Neuron (in vitro differentiated cells): Measurements from ENCODE around the gene MUCL3.

Source experiments
- H2AFZ ChIP-seq: one replicate; pipeline ENCODE4 v1.6.1; 2013; ENCODE audit warnings: low read depth, mild to moderate bottlenecking, inconsistent platforms, low read length, moderate library complexity
- H3K27me3 ChIP-seq: one replicate; pipeline ENCODE4 v1.6.1; 2013; ENCODE audit warnings: low read length; ENCODE audit not compliant: insufficient read depth
- H3K36me3 ChIP-seq: one replicate; pipeline ENCODE4 v1.6.1; 2013; ENCODE audit warnings: low read length; ENCODE audit not compliant: insufficient read depth
- H3K4me1 ChIP-seq: one replicate; pipeline ENCODE4 v1.6.1; 2013; ENCODE audit warnings: low read length; ENCODE audit not compliant: insufficient read depth
- H3K4me3 ChIP-seq: 2 replicates; pipeline ENCODE4 v1.5.1; 2013; ENCODE audit warnings: mild to moderate bottlenecking, low read length, moderate library complexity
- H3K9me3 ChIP-seq: one replicate; pipeline ENCODE4 v1.6.1; 2013; ENCODE audit warnings: low read length

Gene MUCL3

GRCh38 chr6:30932665-30933365 is 8.0 kb upstream of the MUCL3 start:
- H3K27me3 ChIP-seq: peaks cover 10% of the 10 kb centered on the region
- H3K4me3 ChIP-seq: no peak overlapping the region

GRCh38 chr6:30935018-30935417 is 5.8 kb upstream of the MUCL3 start:
- Histone ChIP-seq H3K4me1 (no peaks in the 10 kb centered on the region), H3K36me3 (no peaks in the 10 kb centered on the region), H3K4me3 (no peak overlapping the region), H2AFZ (no peak overlapping the region), H3K27me3 (peaks cover 10% of the 10 kb centered on the region), H3K9me3 (no peaks in the 10 kb centered on the region)

More at GRCh38 chr6:30932665-30933365, 8.0 kb upstream of the MUCL3 start:
- Histone ChIP-seq H3K9me3 (peaks cover 5% of the 10 kb centered on the region), H3K4me1 (no peaks in the 10 kb centered on the region), H2AFZ (no peak overlapping the region), H3K36me3 (peaks cover under 1% of the 10 kb centered on the region)

GRCh38 chr6:30937265-30937664 is 3.5 kb upstream of the MUCL3 start:
- Histone ChIP-seq H3K4me1 (peaks cover 2% of the 10 kb centered on the region), H3K4me3 (no peak overlapping the region), H3K9me3 (no peaks in the 10 kb centered on the region), H2AFZ (no peak overlapping the region), H3K27me3 (peaks cover 10% of the 10 kb centered on the region), H3K36me3 (no peaks in the 10 kb centered on the region)

- Histone ChIP-seq H2AFZ (no peak overlapping the region), H3K4me3 (no peak overlapping the region), H3K27me3 (peaks cover 6% of the 10 kb centered on the region), H3K4me1 (peaks cover 8% of the 10 kb centered on the region), H3K36me3 (no peaks in the 10 kb centered on the region), H3K9me3 (no peaks in the 10 kb centered on the region)
Observed at GRCh38 chr6:30938730-30939129, 2.0 kb upstream of the MUCL3 start.

GRCh38 chr6:30939473-30939872 is 1.3 kb upstream of the MUCL3 start:
- Histone ChIP-seq H3K36me3 (no peaks in the 10 kb centered on the region), H3K4me3 (no peak overlapping the region), H3K9me3 (no peaks in the 10 kb centered on the region), H2AFZ (no peak overlapping the region), H3K4me1 (peaks cover 8% of the 10 kb centered on the region), H3K27me3 (peaks cover 6% of the 10 kb centered on the region)

GRCh38 chr6:30942338-30943060 is 1.7 kb downstream of the MUCL3 start:
- Histone ChIP-seq H3K36me3 (no peaks in the 10 kb centered on the region), H3K4me1 (peaks cover 8% of the 10 kb centered on the region), H3K4me3 (no peak overlapping the region), H2AFZ (no peak overlapping the region), H3K27me3 (no peaks in the 10 kb centered on the region), H3K9me3 (no peaks in the 10 kb centered on the region)

- H3K36me3 ChIP-seq: no peaks in the 10 kb centered on the region
- peaks cover 8% of the 10 kb centered on the region for H3K4me1 ChIP-seq
- H3K4me3 ChIP-seq: no peak overlapping the region
- no peaks in the 10 kb centered on the region for H3K27me3 ChIP-seq
- no peaks in the 10 kb centered on the region for H3K9me3 ChIP-seq
- H2AFZ ChIP-seq: no peak overlapping the region
Observed at GRCh38 chr6:30944051-30944450, 3.3 kb downstream of the MUCL3 start.

GRCh38 chr6:30945281-30945680 is 4.5 kb downstream of the MUCL3 start:
- H3K4me1 ChIP-seq: peaks cover 8% of the 10 kb centered on the region

GRCh38 chr6:30947231-30947630 is 6.5 kb downstream of the MUCL3 start:
- Histone ChIP-seq H3K36me3 (no peaks in the 10 kb centered on the region), H3K4me1 (peaks cover 6% of the 10 kb centered on the region), H3K9me3 (peaks cover 3% of the 10 kb centered on the region), H3K4me3 (no peak overlapping the region), H3K27me3 (peaks cover 1% of the 10 kb centered on the region), H2AFZ (no peak overlapping the region)

More at GRCh38 chr6:30945281-30945680, 4.5 kb downstream of the MUCL3 start:
- Histone ChIP-seq H2AFZ (no peak overlapping the region), H3K4me3 (no peak overlapping the region), H3K27me3 (no peaks in the 10 kb centered on the region), H3K9me3 (peaks cover 3% of the 10 kb centered on the region), H3K36me3 (no peaks in the 10 kb centered on the region)

- Histone ChIP-seq H3K9me3 (peaks cover 3% of the 10 kb centered on the region), H3K27me3 (peaks cover 10% of the 10 kb centered on the region)
Observed at GRCh38 chr6:30948811-30949210, 8.0 kb downstream of the MUCL3 start.

GRCh38 chr6:30951907-30952469 is 11.2 kb downstream of the MUCL3 start:
- peaks cover 4% of the 10 kb centered on the region for H3K4me1 ChIP-seq
- H3K27me3 ChIP-seq: peaks cover 36% of the 10 kb centered on the region
- H3K9me3 ChIP-seq: peaks cover 3% of the 10 kb centered on the region
- H3K4me3 ChIP-seq: no peak overlapping the region
- no peaks in the 10 kb centered on the region for H3K36me3 ChIP-seq
- H2AFZ ChIP-seq: no peak overlapping the region

More at GRCh38 chr6:30948811-30949210, 8.0 kb downstream of the MUCL3 start:
- Histone ChIP-seq H3K36me3 (no peaks in the 10 kb centered on the region), H2AFZ (no peak overlapping the region), H3K4me1 (no peaks in the 10 kb centered on the region), H3K4me3 (no peak overlapping the region)

- Histone ChIP-seq H3K4me3 (no peak overlapping the region), H3K36me3 (no peaks in the 10 kb centered on the region), H3K4me1 (peaks cover 4% of the 10 kb centered on the region), H3K27me3 (peaks cover 51% of the 10 kb centered on the region), H2AFZ (no peak overlapping the region), H3K9me3 (no peaks in the 10 kb centered on the region)
Observed at GRCh38 chr6:30954631-30955366, 14.0 kb downstream of the MUCL3 start.
